Endometrial microvascular endothelial cells (primary cell): Measurements from ENCODE around the gene CACNG7. TPM values are rescaled to one million over a fixed set of nuclear protein-coding genes. Genes with fewer than 3 reads are reported as not detected.
"Not testable (repeated sequence)": the region's sequence is repeated elsewhere in the genome, so short reads cannot be mapped to it uniquely, and the experiment has no call there.

ENCODE experiments used
- in situ Hi-C: cut with HindIII; loops from 2 replicates; pipeline ENCODE4 v1.10.0; 2017; ENCODE audit warnings: low sequenced_read_pairs, low pct_unique_long_range_greater_than_20kb; ENCODE audit errors: inconsistent ontology term
- total RNA-seq: library from RNA; depleted of rRNA; stranded (reverse); fragments of >200 nt; gene quantifications from one replicate; pipeline ENCODE4 v1.2.3, GENCODE V29; 2015; ENCODE audit errors: inconsistent ontology term

Gene CACNG7
- total RNA-seq, 1 donor from 2014 or later = not detected

GRCh38 chr19:53942001-53942786 is 33.1 kb downstream of the CACNG7 start:
- in situ Hi-C loops = no loop called here

- in situ Hi-C loops = no loop called here
Observed at GRCh38 chr19:53944416-53944815, 35.3 kb downstream of the CACNG7 start.

- in situ Hi-C loops = no loop called here
Observed at GRCh38 chr19:53944933-53945332, 35.9 kb downstream of the CACNG7 start.

- in situ Hi-C loops = no loop called here
Observed at GRCh38 chr19:53945441-53945840, 36.4 kb downstream of the CACNG7 start.

GRCh38 chr19:53945998-53946397 is 36.9 kb downstream of the CACNG7 start:
- in situ Hi-C loops = no loop called here

GRCh38 chr19:53947624-53948023 is 38.5 kb downstream of the CACNG7 start:
- in situ Hi-C loops = no loop called here

GRCh38 chr19:53948611-53949010 is 39.5 kb downstream of the CACNG7 start:
- in situ Hi-C loops = not testable (repeated sequence)

- in situ Hi-C loops = loop anchor here (10.0 kb wide), 1 partner anchor 47 kb away; the partner anchor contains the start of gene CACNG7
Observed at GRCh38 chr19:53951436-53951835, 42.4 kb downstream of the CACNG7 start.

GRCh38 chr19:53951947-53952346 is 42.9 kb downstream of the CACNG7 start:
- in situ Hi-C loops = loop anchor here (10.0 kb wide), 1 partner anchor 47 kb away; the partner anchor contains the start of gene CACNG7

- in situ Hi-C loops = loop anchor here (10.0 kb wide), 1 partner anchor 49 kb away; the partner anchor contains the start of gene CACNG7
Observed at GRCh38 chr19:53953383-53953782, 44.3 kb downstream of the CACNG7 start.

- in situ Hi-C loops = loop anchor here (10.0 kb wide), 1 partner anchor 53 kb away; the partner anchor contains the start of gene CACNG7
Observed at GRCh38 chr19:53957448-53958167, 48.5 kb downstream of the CACNG7 start.

GRCh38 chr19:53958168-53958571 is 49.1 kb downstream of the CACNG7 start:
- in situ Hi-C loops = loop anchor here (10.0 kb wide), 1 partner anchor 53 kb away; the partner anchor contains the start of gene CACNG7

- in situ Hi-C loops = loop anchor here (10.0 kb wide), 1 partner anchor 54 kb away; the partner anchor contains the start of gene CACNG7
Observed at GRCh38 chr19:53958823-53959757, 50.0 kb downstream of the CACNG7 start.

GRCh38 chr19:53960187-53960586 is 51.1 kb downstream of the CACNG7 start:
- in situ Hi-C loops = no loop called here

- in situ Hi-C loops = no loop called here
Observed at GRCh38 chr19:53960886-53961285, 51.8 kb downstream of the CACNG7 start.

GRCh38 chr19:53961523-53962356 is 52.7 kb downstream of the CACNG7 start:
- in situ Hi-C loops = no loop called here

- in situ Hi-C loops = no loop called here
Observed at GRCh38 chr19:53962887-53963431, 53.9 kb downstream of the CACNG7 start, which contains the start of gene CACNG8. Gene CACNG8 (plus strand): TSS chr19:53962937.

GRCh38 chr19:53965091-53965490 is 56.0 kb downstream of the CACNG7 start:
- in situ Hi-C loops = no loop called here
